ENCODE results near the gene RAB10. TPM values are rescaled to one million over a fixed set of nuclear protein-coding genes. Genes with fewer than 3 reads are reported as not detected.
A peak's percentile ranks its signal among the peaks of the same experiment; 100 is the strongest.
"Not testable (repeated sequence)": the region's sequence is repeated elsewhere in the genome, so short reads cannot be mapped to it uniquely, and the experiment has no call there.

The RAB10 gene
- total RNA-seq, 1 donor from 2014 or later = 135 TPM

- no peaks in the 10 kb centered on the region for H3K36me3 ChIP-seq
- no peak for TF ChIP-seq POLR2A (IDR thresholded peaks at IDR 0.05)
- TF ChIP-seq, protein P1, sequence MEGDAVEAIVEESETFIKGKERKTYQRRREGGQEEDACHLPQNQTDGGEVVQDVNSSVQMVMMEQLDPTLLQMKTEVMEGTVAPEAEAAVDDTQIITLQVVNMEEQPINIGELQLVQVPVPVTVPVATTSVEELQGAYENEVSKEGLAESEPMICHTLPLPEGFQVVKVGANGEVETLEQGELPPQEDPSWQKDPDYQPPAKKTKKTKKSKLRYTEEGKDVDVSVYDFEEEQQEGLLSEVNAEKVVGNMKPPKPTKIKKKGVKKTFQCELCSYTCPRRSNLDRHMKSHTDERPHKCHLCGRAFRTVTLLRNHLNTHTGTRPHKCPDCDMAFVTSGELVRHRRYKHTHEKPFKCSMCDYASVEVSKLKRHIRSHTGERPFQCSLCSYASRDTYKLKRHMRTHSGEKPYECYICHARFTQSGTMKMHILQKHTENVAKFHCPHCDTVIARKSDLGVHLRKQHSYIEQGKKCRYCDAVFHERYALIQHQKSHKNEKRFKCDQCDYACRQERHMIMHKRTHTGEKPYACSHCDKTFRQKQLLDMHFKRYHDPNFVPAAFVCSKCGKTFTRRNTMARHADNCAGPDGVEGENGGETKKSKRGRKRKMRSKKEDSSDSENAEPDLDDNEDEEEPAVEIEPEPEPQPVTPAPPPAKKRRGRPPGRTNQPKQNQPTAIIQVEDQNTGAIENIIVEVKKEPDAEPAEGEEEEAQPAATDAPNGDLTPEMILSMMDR (IDR thresholded peaks at IDR 0.05) = no peak
- no peak for TF ChIP-seq POLR2AphosphoS5 (IDR thresholded peaks at IDR 0.05; ENCODE audit: insufficient read depth in 1 of 2, low read depth in 1 of 2)
Observed at GRCh38 chr2:26081556-26081955, 47.7 kb downstream of the RAB10 start.

DNA sequence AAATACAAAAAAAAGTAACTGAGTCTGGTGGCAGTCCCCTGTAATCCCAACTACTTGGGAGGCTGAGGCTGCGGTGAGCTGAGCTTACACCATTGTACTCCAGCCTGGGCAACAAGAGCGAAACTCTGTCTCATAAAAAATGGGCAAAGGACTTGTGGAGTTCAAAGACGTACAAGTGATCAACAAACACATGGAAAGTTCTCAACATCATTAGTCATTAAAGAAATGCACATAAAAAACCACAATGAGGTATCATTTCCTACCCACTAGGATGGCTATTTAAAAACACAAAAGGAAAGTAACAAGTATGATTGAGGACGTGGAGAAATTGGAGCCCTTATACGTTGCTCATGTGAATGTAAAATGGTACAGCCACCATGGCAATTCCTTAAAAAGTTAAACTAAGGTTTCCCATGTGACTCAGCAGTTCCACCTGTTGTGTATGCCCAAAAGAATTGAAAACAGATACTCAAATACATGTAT lies 52.3 kb downstream of the RAB10 start:
- H3K9me3 ChIP-seq = no peaks in the 10 kb centered on the region
- no peaks in the 10 kb centered on the region for H3K36me3 ChIP-seq
- H3K27me3 ChIP-seq = no peaks in the 10 kb centered on the region
- H3K4me3 ChIP-seq = no peak overlapping the region
- DNase-seq (ENCODE audit: extremely low spot score in 2 of 2) = no peak
- peaks cover 5% of the 10 kb centered on the region for H3K4me1 ChIP-seq
- intact Hi-C loops (cut with DNase I) = no loop called here
- TF ChIP-seq POLR2AphosphoS5 (IDR thresholded peaks at IDR 0.05; ENCODE audit: insufficient read depth in 1 of 2, low read depth in 1 of 2) = no peak
- TF ChIP-seq, protein P1 (IDR thresholded peaks at IDR 0.05) = no peak
- TF ChIP-seq POLR2A (IDR thresholded peaks at IDR 0.05) = no peak
- H3K27ac ChIP-seq = no peak overlapping the region

More at GRCh38 chr2:26081556-26081955, 47.7 kb downstream of the RAB10 start:
- intact Hi-C loops (cut with DNase I) = no loop called here
- no peak for DNase-seq (ENCODE audit: extremely low spot score in 2 of 2)
- Histone ChIP-seq H3K4me3 (no peak overlapping the region), H3K9me3 (no peaks in the 10 kb centered on the region), H3K27ac (no peak overlapping the region), H3K4me1 (peaks cover 14% of the 10 kb centered on the region), H3K27me3 (no peaks in the 10 kb centered on the region)

GRCh38 chr2:26086779-26087178 lies 52.9 kb downstream of the RAB10 start:
- intact Hi-C loops (cut with DNase I) = no loop called here
- Histone ChIP-seq H3K27ac (no peak overlapping the region), H3K4me1 (peaks cover 5% of the 10 kb centered on the region), H3K4me3 (no peak overlapping the region), H3K9me3 (no peaks in the 10 kb centered on the region), H3K27me3 (no peaks in the 10 kb centered on the region), H3K36me3 (no peaks in the 10 kb centered on the region)
- TF ChIP-seq, protein P1 (IDR thresholded peaks at IDR 0.05) = no peak
- TF ChIP-seq POLR2A (IDR thresholded peaks at IDR 0.05) (no peak), POLR2AphosphoS5 (IDR thresholded peaks at IDR 0.05; ENCODE audit: insufficient read depth in 1 of 2, low read depth in 1 of 2) (no peak)
- no peak for DNase-seq (ENCODE audit: extremely low spot score in 2 of 2)

DNA sequence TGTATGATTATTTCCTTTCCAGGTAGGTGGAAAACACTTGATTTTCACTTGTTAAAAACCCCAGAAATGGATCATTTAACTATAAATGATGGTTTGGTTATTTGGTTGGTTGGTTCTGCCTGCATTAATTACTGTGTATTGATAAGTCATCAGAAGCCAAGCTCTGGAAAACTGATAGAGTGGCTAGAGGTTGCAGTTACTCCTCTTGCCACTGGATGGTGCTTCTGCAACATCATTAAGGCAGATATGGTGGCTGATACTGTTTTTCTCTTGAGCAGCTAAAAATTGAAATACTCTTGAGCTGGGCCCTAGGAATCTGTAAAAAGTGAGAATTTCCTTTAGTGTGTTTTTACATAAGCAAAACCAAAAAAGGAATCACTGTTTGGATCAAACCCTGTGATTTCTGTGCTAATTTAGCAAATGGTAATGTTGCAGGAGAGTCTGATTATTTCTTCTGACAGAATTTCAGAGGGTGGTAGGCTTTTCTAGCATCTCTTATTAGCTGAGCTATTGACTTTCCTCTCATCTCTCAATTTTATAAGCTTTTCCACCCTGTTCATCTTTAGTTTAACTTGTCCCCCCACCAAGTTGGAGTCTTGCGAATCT lies 54.3 kb downstream of the RAB10 start:
- no peak for DNase-seq (ENCODE audit: extremely low spot score in 2 of 2)
- Histone ChIP-seq H3K27me3 (no peaks in the 10 kb centered on the region), H3K4me1 (peaks cover 5% of the 10 kb centered on the region), H3K27ac (no peak overlapping the region), H3K4me3 (no peak overlapping the region), H3K36me3 (no peaks in the 10 kb centered on the region), H3K9me3 (no peaks in the 10 kb centered on the region)
- TF ChIP-seq, protein P1 (IDR thresholded peaks at IDR 0.05) = peak in 2 of 3 experiments; percentile 20 to 43
- TF ChIP-seq POLR2A (IDR thresholded peaks at IDR 0.05) (no peak), POLR2AphosphoS5 (IDR thresholded peaks at IDR 0.05; ENCODE audit: insufficient read depth in 1 of 2, low read depth in 1 of 2) (no peak)
- intact Hi-C loops (cut with DNase I) = no loop called here

GRCh38 chr2:26088931-26089330 lies 55.0 kb downstream of the RAB10 start:
- DNase-seq (ENCODE audit: extremely low spot score in 2 of 2); H3K27ac ChIP-seq; H3K27me3 ChIP-seq; intact Hi-C loops (cut with DNase I); H3K9me3 ChIP-seq; H3K36me3 ChIP-seq; H3K4me1 ChIP-seq; H3K4me3 ChIP-seq: not testable (repeated sequence)
